HPDE6-E6E7 (cell line): Measurements from ENCODE around the gene CD53.
"Not testable (repeated sequence)": the region's sequence is repeated elsewhere in the genome, so short reads cannot be mapped to it uniquely, and the experiment has no call there.

Experiments used
- DNase-seq: peaks from one replicate; pipeline ENCODE4 v3.0.0; 2011; ENCODE audit warnings: missing footprints; ENCODE audit errors: extremely low spot score

Gene CD53

DNA sequence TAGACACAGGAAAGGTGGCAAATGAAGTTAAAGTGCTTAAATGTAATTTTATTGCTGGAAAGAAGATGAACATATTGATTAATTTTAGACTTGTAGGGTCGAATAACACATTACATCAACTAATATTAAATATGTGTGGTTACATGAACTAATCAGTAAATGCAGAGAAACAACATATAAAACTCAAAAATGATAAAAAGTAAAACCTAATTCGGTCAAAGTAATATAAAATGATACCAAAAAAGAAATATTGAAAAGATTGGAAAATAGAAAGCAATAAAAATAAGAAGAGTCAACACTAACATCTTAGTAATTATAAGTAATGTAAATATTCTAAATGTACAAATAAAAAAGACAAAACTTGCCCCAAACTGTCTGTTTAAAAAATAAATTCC, 43.3 kb downstream of the CD53 start:
- no peak for DNase-seq

DNA sequence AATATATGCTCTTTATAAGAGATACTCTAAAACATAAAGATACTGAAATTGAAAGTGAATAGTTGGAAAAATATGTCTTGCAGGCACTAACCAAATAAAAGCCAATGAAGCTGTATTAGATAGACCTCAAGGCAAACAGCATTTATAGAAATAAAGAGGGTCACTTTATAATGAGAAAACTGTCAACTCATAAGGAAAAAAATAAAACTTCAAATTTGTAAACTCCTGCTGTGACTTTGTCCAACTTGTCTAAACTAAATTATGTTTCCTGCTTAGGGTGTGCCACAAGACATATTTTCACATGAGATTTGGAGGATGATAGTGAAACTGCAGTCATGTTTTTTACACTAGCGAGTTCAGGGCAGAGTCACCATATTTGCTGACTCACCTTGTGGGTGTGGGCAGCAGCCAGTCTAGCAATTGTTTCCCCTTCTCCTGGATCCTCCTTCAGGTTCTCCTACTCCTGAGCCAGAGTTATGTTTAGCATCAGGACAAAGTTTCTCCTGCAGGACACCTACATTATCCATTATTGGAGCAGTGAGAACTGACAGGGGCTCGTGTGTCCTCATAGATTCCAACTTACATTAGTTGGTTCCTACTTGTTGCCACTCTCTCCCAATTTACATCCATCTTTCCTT, 43.8 kb downstream of the CD53 start:
- peak; percentile 45 for DNase-seq

DNA sequence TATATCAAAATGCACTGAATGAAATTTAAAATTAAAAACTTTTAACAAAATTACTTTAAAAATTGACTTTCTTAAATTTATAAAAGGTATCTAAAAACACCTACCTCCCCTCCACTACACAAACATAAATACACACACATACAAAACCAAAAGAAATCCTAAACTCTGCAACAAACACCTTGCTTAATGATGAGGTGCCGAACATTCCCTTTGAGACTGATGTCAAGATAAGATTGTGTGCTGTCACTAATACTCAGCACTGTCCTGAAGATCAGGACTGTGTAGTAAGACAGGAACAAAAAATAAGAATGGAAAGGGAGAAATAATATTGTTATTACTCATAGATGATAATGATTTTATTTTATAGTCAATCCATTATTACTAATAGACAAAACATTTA, 45.1 kb downstream of the CD53 start:
- DNase-seq: no peak

DNA sequence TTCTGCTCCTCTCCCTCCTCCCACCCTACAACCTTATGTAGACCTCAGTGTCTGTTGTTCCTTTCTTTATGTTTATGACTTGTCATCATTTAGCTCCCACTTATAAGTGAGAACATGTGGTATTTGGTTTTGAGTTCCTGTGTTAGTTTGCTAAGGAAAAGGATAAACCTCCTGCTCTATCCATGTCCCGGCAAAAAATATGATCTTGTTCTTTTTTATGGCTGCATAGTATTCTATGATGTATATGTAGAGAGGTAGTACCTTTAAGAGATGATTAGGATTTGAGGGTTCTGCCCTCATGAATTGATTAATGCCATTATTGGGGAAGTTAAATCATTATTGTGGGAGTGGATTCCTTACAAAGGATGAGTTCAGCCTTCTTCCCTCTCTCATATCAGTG, 49.0 kb downstream of the CD53 start:
- no peak for DNase-seq

DNA sequence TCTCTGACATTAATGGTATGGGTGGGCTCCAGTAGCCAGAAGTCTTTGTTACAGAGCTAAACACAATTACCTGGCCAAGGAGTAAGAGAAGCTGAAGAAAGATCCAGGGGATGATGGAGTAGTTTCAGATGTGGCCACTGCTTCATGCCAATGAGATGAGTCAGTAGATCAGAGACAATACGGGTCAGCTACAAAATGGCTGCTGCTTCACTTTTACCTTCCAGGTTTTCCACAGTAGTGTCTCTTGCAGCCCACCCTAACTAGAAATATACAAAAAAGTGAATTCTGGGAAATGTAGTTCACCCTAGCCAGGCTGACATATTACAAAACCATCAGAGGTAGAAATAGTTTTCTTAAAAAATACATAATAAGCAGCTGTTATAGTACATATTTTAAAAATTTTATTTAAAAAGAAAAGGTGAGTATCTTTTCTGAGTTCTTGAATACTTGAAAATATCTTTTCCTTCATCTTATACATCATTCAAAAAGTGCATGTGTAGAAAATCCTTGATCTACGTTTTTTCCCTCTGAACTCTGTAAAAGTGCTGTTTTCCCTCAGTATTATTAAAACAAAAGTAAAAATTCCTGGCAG, 54.6 kb downstream of the CD53 start:
- peak; percentile 13 for DNase-seq

DNA sequence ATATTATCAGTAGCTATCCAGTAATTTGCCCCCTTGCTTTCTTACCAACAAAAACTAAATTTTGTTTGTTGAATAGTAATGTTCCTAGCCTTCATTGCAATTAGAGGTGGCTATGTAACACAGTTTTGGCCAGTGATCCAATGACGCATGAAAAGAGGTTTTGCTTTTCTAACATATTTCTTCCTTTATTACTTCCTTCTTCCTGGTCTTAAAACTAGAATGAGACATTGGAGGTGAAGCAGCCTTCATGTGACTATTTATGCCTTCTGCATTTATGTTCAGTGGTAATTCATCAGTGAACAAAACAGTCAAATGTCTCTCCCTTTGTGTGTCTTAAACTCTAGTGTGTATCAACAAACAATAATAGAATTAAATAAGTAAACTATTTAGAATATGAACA, 55.2 kb downstream of the CD53 start:
- no peak for DNase-seq

DNA sequence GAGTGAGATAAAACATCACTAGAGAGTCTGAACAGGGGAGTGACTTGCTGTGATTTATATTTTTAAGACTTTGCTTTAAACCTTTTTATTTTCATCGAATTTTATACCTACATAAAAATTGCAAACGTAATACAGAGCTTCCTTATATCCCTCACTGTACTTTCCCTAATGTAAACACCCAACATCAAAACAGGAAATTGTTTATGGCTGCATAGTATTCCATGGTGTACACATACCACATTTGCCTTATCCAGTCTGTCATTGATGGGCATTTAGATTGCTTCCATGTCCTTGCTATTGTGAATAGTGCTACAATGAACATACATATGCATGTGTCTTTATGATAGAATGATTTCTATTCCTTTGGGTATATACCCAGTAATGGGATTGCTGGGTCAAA, 56.0 kb downstream of the CD53 start:
- no peak for DNase-seq

DNA sequence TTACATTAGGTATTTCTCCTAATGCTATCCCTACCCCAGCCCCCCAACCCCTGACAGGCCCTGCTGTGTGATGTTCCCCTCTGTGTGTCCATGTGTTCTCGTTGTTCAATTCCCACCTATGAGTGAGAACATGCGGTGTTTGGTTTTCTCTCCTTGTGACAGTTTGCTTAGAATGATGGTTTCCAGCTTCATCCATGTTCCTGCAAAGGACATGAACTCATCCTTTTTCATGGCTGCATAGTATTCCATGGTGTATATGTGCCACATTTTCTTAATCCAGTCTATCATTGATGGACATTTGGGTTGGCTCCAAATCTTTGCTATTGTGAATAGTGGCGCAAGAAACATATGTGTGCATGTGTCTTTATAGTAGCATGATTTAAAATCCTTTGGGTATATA, 58.1 kb downstream of the CD53 start:
- DNase-seq: not testable (repeated sequence)

DNA sequence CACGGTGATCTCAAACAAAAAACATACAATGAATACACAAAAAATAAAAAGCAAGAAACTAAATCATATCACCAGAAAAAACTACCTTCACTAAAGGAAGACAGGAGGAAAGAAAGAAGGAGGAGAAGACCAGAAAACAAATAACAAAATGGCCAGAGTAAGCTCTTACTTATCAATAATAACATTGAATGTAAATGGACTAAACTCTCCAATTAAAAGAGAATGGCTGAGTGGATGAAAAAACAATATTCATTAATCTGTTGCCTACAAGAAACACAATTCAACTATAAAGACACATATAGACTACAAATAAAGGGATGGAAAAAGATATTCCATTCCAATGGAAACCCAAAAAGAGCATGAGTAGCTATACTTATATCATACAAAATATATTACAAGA, 63.6 kb downstream of the CD53 start:
- no peak for DNase-seq

DNA sequence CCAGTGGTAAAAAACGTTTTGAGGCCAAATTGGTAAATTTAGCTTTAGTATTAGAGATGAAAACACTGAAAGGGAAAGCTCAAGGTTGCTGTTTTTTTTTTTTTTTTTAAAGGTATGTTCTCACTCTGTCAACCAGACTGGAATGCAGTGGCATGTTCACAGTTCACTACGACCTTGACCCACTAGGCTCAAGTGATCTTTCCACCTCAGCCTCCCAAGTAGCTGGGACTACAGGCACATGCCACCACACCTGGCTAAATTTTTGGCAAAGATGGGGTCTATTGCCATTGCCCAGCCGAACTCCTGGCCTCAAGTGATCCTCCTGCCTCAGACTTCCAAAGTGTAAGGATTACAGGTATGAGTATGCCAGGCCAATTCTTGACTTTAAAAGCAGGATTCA, 71.9 kb downstream of the CD53 start:
- no peak for DNase-seq

DNA sequence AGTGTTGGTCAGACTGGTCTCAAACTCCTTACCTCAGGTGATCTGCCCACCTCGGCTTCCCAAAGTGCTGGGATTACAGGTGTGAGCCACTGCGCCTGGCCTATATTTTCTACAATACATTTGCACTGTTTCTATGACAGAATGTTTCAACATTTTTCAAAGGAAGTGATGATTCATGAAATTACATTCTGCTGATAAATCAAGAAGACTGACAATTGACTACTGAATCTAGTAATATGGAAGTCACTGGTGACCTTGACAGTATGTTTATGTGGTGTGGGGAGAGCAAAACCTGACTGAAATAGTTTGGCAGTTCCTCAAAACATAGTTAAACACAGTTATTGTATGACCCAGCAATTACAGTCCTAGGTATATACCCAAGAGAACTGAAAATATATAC, 72.7 kb downstream of the CD53 start:
- DNase-seq: no peak

DNA sequence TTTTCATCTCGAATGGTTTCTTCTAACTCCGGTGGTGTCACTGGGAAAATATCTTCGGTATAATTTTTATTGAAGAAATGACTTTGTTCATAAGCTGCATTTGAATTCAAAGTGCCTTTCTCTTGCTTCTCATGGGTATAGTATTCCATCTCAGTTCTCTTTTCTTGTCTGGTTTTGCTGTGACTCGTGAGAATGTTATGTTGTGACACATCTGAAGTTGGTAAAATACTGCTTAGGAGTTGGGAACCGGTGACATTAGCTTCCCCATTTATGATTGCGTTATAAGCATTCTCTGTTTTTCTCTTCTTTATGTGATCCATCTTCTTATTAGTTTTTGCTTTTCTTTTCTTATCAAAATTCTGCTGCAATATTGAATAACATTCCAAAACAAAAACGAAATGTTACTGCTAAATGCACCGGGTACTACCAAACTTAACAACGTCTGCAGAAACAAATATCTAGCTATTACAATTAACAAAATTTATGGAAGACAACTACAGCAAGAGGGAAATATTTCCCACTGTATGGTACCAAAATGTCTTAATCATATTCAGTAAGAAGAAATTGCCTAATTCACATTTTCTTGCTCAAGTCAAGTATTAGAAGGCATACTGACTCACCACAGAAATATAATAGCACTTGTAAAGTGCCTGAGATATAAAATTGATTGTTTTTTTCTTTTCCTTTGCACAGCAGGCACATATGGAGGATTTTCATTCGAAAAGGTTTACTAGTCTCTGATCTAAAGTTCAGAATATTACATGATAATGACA, 75.3 kb downstream of the CD53 start:
- DNase-seq: no peak
